Limb (tissue), 2 donors: ENCODE results near the gene ADAMTS18.
A peak's percentile ranks its signal among the peaks of the same experiment; 100 is the strongest.
"Not testable (repeated sequence)": the region's sequence is repeated elsewhere in the genome, so short reads cannot be mapped to it uniquely, and the experiment has no call there.

Source experiments
- DNase-seq, 2 donors: peaks; one replicate each; pipeline ENCODE4 v3.0.0-alpha.2; 2016; ENCODE audit errors: extremely low spot score in 2 of 2

ADAMTS18 gene

DNA sequence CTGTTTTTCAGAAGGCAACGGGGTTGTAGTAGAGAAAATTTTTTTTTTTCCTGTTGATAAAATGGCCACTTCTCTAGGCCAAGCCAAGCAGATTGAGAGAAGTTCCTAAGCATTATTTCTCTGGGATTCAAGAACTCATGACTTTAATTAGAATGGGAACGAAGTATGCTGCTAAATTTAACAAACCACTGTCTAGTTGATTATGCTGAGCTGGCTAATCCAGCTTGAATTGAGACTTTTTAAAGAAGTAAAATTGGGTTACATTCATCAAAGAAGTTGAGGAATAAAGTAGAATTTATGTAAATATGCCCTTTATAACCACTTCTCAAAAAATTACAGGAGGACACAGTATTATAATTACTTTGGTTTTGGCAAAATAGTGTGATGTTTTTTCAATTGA is 152.5 kb downstream of the ADAMTS18 start:
- no peak for DNase-seq

DNA sequence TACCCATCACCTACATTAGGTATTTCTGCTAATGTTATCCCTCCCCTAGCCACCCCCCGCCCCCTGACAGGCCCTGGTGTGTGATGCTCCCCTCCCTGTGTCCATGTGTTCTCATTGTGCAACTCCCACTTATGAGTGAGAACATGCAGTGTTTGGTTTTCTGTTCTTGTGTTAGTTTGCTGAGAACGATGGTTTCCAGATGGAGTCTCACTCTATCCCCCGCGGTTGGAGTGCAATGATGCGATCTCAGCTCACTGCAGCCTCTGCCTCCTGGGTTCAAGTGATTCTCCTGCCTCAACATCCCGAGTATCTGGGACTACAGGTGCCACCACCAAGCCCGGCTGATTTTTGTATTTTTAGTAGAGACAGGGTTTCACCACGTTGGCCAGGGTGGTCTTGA is 155.5 kb downstream of the ADAMTS18 start:
- not testable (repeated sequence) for DNase-seq

DNA sequence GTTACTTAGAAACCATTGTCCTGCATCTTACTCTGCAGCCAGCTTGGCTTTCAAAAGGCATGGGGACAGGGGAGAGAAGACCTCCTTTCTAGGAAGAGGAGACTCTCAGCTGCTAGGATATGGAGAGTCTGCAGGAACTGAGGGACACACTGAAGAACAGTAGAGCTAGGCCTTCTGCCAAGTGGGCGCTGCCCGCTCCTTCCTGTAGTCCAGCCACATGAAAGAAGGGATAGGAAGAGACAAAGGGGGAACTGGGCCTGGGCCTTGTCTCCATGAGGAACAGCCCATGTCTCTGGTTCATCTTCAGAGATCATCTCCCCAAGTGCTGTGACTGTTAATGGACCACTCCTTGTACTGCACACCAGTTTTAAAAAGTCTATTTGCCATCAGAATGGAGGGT is 157.3 kb downstream of the ADAMTS18 start:
- DNase-seq, result no peak

DNA sequence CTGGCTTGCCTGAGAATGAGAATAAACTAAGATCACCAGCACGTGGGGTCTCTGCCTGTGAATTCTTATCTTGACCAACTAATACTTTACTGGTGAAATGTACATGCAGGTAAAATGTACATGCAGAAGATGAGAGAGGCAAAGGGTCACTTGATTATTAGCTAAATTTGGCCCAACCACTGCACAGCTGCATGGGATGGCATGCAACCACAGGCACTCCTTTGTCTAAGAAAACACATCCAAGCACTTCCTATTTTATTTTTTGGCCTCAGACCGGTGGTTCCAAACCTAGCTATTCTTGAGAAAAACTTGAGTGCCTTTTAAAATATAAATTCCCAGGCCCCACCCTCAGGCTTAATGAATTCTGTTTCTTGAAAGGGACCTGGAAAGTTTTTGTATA is 157.7 kb downstream of the ADAMTS18 start:
- DNase-seq, result no peak

DNA sequence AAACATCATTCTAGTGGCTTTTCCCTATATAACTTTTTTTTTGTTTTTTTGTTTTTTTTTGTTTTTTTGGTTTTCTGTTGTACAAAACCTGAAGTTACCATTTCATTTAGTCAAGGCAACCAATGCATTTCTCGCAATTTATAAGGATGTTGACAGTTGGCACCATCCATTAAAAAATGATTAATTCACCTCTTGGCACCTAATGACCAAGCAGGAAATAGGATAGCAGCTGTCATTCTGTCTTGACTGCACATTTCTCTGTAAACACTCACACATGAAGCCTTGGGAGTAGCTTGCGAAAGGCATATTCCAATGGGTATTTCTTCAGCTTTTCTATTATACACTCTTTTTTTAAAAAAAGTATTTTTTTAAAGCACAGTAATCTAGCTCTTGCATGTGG is 158.2 kb downstream of the ADAMTS18 start:
- DNase-seq, result no peak

DNA sequence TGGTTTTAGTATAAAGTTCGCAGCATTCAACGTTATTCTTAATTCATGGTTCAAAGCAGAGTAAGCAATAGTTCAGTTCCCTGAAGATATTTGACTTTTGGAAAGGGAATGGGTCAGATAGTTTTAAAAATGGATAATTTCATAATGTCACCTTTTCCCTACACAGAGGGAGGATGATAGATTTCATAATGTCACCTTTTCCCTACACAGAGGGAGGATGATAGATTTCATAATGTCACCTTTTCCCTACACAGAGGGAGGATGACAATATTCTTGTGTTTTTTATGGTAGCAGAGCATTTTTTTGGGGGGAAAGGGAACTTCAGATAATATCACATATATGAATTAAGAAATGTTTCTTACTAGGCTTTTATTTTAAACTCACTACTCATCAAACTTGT is 159.5 kb downstream of the ADAMTS18 start:
- DNase-seq, result not testable (repeated sequence)

DNA sequence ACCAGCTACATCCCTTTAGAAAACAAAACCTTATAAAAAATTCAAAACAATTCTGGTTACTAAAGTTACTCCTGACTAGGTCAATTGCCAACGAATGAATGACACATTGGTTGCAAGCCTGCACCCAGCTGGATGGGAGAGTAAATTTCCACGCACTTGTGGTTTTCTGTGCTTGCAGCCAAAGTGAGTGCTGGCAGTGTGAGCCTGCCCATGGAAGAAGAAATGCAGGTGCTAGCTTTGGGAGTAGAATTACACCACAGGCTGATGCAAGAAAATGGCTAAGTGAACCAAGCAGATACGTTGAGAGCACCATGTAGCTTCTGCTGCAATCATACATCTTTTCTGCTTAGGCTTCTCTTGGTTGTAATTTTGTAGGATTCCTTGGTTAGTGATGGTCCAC is 161.0 kb downstream of the ADAMTS18 start:
- DNase-seq, result no peak

DNA sequence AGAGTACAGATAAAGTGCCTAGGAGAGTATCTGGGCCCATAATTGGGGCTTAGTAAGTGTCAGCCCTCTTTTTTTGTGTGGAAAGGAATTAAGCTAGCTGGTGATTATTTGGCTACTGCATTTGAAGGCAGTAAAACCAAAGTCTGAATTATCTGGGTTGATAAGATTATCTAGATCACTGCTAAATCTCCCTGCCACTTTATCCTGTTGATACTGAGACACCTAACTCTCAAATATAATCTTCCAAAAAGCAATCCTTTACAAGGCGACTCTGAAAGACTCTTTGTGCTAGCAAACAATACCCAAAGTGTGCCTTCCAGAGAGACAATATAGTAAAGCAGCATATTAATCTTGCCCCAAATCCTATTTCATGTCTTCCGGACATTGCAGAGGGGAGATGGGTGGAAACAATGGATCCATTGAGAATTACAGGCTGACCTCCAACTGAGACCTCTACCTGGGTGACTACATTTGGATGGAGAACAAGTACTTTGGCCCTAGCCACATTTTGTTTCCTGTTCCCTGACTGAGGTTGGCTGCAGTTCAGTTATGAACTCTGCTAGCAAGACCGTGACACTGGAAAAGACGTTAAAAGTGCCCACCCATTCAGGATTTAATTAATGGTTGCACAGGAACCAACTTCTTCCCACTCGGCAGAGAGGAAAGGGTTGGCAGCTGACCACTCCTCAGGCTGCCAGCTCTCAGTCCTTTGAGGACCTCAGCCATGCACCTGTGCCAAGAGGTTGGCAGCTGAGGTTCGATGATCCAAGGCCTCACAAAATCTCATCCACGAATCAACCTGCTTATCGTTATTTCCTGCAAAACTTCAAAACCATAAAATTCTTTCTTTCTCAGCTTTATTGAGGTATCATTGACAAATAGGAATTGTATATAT is 163.1 kb downstream of the ADAMTS18 start:
- no peak for DNase-seq

DNA sequence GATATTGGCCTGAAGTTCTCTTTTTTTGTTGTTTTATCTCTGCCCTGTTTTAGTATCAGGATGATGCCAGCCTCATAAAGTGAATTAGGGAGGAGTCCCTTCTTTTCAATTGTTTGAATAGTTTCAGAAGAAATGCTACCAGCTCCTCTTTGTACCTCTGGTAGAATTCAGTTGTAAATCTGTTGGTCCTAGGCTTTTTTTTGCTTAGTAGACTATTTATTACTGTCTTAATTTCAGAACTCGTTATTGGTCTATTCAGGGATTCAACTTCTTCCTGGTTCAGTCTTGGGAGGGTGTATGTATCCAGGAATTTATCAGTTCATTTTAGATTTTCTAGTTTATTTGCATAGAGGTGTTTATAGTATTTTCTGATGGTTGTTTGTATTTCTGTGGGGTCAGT is 168.6 kb downstream of the ADAMTS18 start:
- not testable (repeated sequence) for DNase-seq

DNA sequence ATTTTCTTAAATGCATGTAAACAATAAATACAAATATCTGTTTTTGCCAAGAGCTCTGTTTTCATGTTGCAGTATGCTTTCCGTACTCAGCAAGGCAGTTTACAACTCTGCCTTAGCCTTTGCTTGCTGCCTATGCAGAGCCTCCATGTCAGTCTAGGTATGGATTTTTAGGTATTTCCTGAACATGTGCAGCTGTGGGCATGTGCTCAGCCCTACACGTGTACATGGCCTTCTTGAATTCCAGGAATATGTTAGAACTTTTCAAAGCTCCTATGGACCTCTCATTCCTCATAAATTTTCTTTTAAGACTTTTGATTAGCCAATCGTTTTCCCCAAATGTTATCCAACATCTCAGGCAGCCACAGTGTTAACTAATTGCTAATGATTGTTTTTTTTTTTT is 171.9 kb downstream of the ADAMTS18 start:
- no peak for DNase-seq

DNA sequence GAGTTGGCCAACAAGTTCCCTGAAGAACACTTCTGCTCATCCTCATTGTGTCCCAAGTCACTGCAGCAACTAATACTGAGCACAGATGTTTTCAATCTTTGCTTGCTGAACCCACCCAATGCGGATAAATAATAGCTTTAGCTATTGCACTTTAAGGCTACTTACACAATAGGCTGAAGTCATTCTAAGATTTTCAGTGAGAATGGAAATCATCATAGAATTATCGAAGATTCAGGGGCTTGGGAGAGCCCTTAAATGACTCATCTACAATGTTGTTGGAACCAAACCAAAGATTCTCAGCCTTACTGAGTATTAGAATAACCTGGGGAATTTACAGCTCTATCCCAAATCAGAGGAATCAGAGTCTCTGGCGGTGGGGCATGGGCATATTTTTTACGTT is 184.4 kb downstream of the ADAMTS18 start:
- DNase-seq, result no peak

DNA sequence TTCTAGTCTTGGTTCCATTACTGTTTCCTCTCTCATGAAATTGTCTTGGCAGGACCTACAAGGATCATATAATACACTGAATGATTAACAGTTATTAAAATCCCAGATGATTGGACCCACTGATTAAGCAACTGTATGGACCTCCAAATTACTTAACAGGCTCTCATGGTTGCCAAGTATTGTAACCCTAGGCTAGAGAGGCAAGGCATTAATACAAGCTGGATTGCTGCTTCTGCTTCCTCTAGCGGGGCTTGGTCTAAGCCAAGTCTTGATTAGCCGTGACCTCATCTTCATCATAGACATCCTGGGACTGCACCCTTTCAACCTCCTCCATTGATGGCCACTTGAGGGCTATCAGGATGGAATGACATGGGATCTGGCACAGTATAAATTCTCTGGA is 188.7 kb downstream of the ADAMTS18 start:
- no peak for DNase-seq

DNA sequence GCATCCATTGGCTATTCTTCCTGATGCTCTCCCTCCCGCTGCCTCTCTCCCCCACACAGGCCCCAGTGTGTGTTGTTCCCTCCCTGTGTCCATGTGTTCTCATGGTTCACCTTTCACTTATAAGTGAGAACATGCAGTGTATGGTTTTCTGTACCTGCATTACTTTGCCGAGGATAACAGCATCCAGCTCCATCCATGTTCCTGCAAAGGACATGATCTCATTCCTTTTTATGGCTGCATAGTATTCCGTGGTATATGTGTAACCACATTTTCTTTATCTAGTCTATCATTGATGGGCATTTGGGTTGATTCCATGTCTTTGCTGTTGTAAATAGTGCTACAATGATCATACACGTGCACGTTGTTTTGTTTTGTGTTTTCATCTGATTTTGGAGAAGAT is 192.4 kb downstream of the ADAMTS18 start:
- DNase-seq, result not testable (repeated sequence)

DNA sequence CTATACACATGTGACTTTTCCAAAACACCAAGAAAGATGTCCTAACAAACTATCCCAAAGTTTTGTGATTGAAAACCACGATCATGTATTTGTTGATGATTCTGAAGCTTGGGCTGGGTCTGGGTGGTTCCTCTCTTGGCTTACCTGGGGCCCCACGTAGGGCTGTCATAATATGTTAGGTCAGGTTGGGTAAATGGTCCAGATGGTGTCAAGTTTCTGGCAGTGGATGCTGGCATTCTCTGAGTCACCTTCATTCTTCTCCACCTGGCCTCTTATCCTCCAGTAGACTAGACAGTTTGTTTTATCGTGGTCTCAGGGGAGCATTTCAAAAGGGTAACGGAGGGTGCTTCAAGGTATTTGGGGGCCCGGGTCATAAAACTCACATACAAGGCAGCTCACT is 196.2 kb downstream of the ADAMTS18 start:
- no peak for DNase-seq

DNA sequence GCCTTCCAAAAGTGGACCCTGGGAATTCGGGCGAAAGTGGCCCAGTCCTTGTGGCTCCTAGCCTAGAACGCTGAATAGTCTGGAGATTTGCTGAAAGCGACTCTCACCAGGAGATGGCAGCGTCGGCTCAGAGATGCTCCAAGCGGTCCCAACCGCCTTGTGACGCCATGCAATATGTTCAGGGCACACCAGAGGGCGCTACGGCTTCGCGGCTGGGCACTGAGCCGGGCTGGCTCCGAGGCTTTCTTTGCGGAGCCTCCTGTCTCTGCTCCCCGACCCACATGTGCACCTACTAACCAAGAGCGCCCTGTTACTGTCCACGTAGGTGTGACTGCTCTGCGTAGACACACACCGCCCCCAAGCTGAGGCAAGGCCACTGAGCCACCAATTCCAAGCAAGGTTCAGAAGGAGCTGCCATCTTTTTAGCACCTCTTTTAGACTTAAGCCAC is 198.7 kb downstream of the ADAMTS18 start:
- peak; percentile 86 to 94 for DNase-seq

DNA sequence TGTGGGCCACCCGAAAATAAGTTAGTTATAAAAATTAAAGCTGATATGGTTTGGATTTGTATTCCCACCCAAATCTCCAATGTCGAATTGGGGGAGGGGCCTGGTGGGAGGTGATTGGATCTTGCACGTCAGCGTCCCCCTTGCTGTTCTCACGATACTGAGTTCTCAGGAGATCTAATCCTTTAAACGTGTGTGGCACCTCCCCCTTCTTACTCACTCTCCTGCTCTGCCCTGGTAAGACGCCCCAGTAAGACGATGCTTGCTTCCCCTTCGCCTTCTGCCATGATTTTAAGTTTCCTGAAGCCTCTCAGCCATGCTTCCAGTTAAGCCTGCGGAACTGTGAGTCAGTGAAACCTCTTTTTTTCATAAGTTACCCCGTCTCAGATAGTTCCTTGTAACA is 200.2 kb downstream of the ADAMTS18 start:
- no peak for DNase-seq

DNA sequence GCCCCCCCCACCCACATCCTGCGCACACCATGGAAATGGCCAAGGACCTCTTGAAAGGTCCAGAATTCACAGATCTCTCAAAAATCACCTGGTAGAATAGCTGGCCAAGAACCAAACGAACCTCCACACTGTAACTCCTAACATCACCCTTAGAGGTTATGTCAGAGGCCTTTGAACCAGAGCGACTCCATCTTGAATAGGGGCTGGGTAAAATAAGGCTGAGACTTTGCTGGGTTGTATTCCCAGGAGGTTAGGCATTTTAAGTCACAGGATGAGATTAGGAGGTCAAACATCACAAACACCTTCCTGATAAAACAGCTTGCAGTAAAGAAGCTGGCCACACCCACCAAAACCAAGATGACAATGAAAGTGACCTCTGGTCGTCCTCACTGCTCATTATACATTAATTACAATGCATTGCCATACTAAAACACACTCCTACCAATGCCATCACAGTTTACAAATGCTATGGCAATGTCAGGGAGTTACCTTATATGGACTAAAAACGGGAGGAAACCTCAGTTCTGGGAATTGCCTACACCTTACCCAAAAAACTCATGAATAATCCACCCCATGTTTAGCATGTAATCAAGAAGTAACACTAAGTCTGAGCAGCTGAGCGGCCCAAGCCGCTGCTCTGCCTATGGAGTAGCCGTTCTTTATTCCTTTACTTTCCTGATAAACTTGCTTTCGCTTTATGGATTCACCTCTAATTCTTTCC is 200.9 kb downstream of the ADAMTS18 start:
- DNase-seq, result no peak
